H54 (cell line): ENCODE results near the gene MICALL2.

Source experiments
- DNase-seq: peaks from one replicate; pipeline ENCODE4 v3.0.0; 2011; ENCODE audit warnings: low spot score, mixed read lengths; ENCODE audit not compliant: insufficient read length
- FAIRE-seq: peaks from 3 replicates; lab custom pipeline; 2011; peaks lifted over from hg19 to GRCh38; lab: Jason Lieb, UNC
- POLR2A ChIP-seq: IDR thresholded peaks from 2 replicates; pipeline ENCODE4 v1.6.1; 2011; ENCODE audit warnings: low read depth, mild to moderate bottlenecking, low read length

MICALL2 gene

GRCh38 chr7:1423264-1423811 lies 35.9 kb downstream of the MICALL2 start:
- FAIRE-seq (no peak), DNase-seq (no peak)
- no peak for TF ChIP-seq POLR2A

GRCh38 chr7:1422512-1423263 lies 36.6 kb downstream of the MICALL2 start:
- no peak for DNase-seq
- TF ChIP-seq POLR2A, result no peak
- FAIRE-seq, result no peak

- DNase-seq (no peak), FAIRE-seq (no peak)
- no peak for TF ChIP-seq POLR2A
Observed at GRCh38 chr7:1421946-1422345, 37.3 kb downstream of the MICALL2 start.

GRCh38 chr7:1421020-1421790 lies 38.1 kb downstream of the MICALL2 start:
- TF ChIP-seq POLR2A, result no peak
- DNase-seq (no peak), FAIRE-seq (no peak)

- no peak for TF ChIP-seq POLR2A
- FAIRE-seq (no peak), DNase-seq (no peak)
Observed at GRCh38 chr7:1419688-1420087, 39.6 kb downstream of the MICALL2 start.

GRCh38 chr7:1419310-1419634 lies 40.0 kb downstream of the MICALL2 start:
- no peak for DNase-seq
- no peak for FAIRE-seq
- no peak for TF ChIP-seq POLR2A

- no peak for FAIRE-seq
- DNase-seq, result peak; percentile 89
- no peak for TF ChIP-seq POLR2A
Observed at GRCh38 chr7:1418505-1419309, 40.6 kb downstream of the MICALL2 start.

GRCh38 chr7:1415389-1415990 lies 43.8 kb downstream of the MICALL2 start:
- no peak for TF ChIP-seq POLR2A
- FAIRE-seq, result no peak
- DNase-seq, result no peak

GRCh38 chr7:1413936-1414639 lies 45.2 kb downstream of the MICALL2 start:
- no peak for DNase-seq
- FAIRE-seq, result no peak
- no peak for TF ChIP-seq POLR2A

- FAIRE-seq, result no peak
- DNase-seq, result peak; percentile 99
- no peak; the same call in 1 of the 2 replicates for TF ChIP-seq POLR2A
Observed at GRCh38 chr7:1412322-1413261, 46.7 kb downstream of the MICALL2 start.

GRCh38 chr7:1411414-1411813 lies 47.9 kb downstream of the MICALL2 start:
- DNase-seq (no peak), FAIRE-seq (no peak)
- no peak for TF ChIP-seq POLR2A

- FAIRE-seq (no peak), DNase-seq (no peak)
- no peak for TF ChIP-seq POLR2A
Observed at GRCh38 chr7:1410992-1411391, 48.3 kb downstream of the MICALL2 start.

GRCh38 chr7:1409555-1409954 lies 49.7 kb downstream of the MICALL2 start:
- no peak for FAIRE-seq
- DNase-seq, result no peak
- TF ChIP-seq POLR2A, result no peak
